HG03039 (cell line): Measurements from ENCODE around the gene OPTC.
"Not testable (repeated sequence)": the region's sequence is repeated elsewhere in the genome, so short reads cannot be mapped to it uniquely, and the experiment has no call there.

Experiments
- ATAC-seq: cut with Tn5 transposase; IDR thresholded peaks from one replicate; pipeline ENCODE4 v1.9.1; 2021; ENCODE audit warnings: mild to moderate bottlenecking, moderate library complexity; ENCODE audit not compliant: unreplicated experiment

Gene OPTC

GRCh38 chr1:203513585-203514031, 19.7 kb downstream of the OPTC start:
- ATAC-seq: no peak

GRCh38 chr1:203516184-203516583, 22.2 kb downstream of the OPTC start:
- ATAC-seq: no peak

- ATAC-seq: no peak
Observed at GRCh38 chr1:203516906-203517305, 23.0 kb downstream of the OPTC start.

GRCh38 chr1:203517426-203518110, 23.6 kb downstream of the OPTC start:
- no peak for ATAC-seq

GRCh38 chr1:203518139-203518538, 24.2 kb downstream of the OPTC start:
- ATAC-seq: not testable (repeated sequence)

- ATAC-seq: no peak
Observed at GRCh38 chr1:203518541-203518940, 24.6 kb downstream of the OPTC start.

- no peak for ATAC-seq
Observed at GRCh38 chr1:203519053-203519840, 25.3 kb downstream of the OPTC start.

GRCh38 chr1:203519896-203520295, 25.9 kb downstream of the OPTC start:
- ATAC-seq: no peak

- no peak for ATAC-seq
Observed at GRCh38 chr1:203520315-203520714, 26.4 kb downstream of the OPTC start.

- ATAC-seq: no peak
Observed at GRCh38 chr1:203521074-203521794, 27.3 kb downstream of the OPTC start.

GRCh38 chr1:203521812-203522211, 27.9 kb downstream of the OPTC start:
- no peak for ATAC-seq

GRCh38 chr1:203522237-203522636, 28.3 kb downstream of the OPTC start:
- no peak for ATAC-seq

- no peak for ATAC-seq
Observed at GRCh38 chr1:203523667-203524066, 29.7 kb downstream of the OPTC start.

GRCh38 chr1:203524152-203524551, 30.2 kb downstream of the OPTC start:
- no peak for ATAC-seq

- no peak for ATAC-seq
Observed at GRCh38 chr1:203524824-203525223, 30.9 kb downstream of the OPTC start.

GRCh38 chr1:203525685-203526084, 31.7 kb downstream of the OPTC start:
- ATAC-seq: no peak

- ATAC-seq: no peak
Observed at GRCh38 chr1:203526130-203526529, 32.2 kb downstream of the OPTC start.

GRCh38 chr1:203526572-203526971, 32.6 kb downstream of the OPTC start:
- no peak for ATAC-seq

- ATAC-seq: no peak
Observed at GRCh38 chr1:203527013-203527412, 33.1 kb downstream of the OPTC start.

GRCh38 chr1:203528063-203528462, 34.1 kb downstream of the OPTC start:
- no peak for ATAC-seq

- ATAC-seq: no peak
Observed at GRCh38 chr1:203528976-203529835, 35.3 kb downstream of the OPTC start.
